ENCODE results near the gene PCSK5.

Gene PCSK5

DNA sequence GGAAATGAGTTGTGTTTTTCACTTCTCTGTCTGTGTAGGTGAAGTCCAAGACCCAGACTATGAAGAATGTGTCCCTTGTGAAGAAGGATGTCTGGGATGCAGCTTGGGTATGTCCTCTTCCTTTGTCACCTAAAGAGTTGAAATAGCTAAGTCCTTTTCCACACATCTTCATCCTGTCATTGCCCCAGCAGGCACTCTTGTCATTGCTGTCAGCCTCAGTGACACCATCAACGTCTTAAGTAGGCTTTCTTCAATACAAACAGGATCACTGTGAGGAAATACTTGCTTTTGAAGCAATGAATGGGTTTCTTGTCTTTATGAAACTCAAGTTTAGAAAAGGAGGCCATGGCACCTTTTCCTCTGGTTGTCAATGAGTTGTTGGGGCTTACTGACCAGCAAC, 350.1 kb downstream of the PCSK5 start:
- H3K4me3 ChIP-seq (ENCODE audit: low read depth in 1 of 2, low read length in 1 of 2): no peak overlapping the region
- TF ChIP-seq, protein P1, sequence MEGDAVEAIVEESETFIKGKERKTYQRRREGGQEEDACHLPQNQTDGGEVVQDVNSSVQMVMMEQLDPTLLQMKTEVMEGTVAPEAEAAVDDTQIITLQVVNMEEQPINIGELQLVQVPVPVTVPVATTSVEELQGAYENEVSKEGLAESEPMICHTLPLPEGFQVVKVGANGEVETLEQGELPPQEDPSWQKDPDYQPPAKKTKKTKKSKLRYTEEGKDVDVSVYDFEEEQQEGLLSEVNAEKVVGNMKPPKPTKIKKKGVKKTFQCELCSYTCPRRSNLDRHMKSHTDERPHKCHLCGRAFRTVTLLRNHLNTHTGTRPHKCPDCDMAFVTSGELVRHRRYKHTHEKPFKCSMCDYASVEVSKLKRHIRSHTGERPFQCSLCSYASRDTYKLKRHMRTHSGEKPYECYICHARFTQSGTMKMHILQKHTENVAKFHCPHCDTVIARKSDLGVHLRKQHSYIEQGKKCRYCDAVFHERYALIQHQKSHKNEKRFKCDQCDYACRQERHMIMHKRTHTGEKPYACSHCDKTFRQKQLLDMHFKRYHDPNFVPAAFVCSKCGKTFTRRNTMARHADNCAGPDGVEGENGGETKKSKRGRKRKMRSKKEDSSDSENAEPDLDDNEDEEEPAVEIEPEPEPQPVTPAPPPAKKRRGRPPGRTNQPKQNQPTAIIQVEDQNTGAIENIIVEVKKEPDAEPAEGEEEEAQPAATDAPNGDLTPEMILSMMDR (IDR thresholded peaks at IDR 0.05): no peak
- H3K27me3 ChIP-seq: no peaks in the 10 kb centered on the region
- no peaks in the 10 kb centered on the region for H3K36me3 ChIP-seq
- H3K27ac ChIP-seq: no peak overlapping the region
- H3K9me3 ChIP-seq: no peaks in the 10 kb centered on the region
- H3K4me1 ChIP-seq (ENCODE audit: control insufficient read depth in 1 of 2, insufficient read depth in 1 of 2, low read depth in 1 of 2, low read length in 1 of 2): peaks cover 0 to under 1% of the 10 kb centered on the region in 2 experiments

DNA sequence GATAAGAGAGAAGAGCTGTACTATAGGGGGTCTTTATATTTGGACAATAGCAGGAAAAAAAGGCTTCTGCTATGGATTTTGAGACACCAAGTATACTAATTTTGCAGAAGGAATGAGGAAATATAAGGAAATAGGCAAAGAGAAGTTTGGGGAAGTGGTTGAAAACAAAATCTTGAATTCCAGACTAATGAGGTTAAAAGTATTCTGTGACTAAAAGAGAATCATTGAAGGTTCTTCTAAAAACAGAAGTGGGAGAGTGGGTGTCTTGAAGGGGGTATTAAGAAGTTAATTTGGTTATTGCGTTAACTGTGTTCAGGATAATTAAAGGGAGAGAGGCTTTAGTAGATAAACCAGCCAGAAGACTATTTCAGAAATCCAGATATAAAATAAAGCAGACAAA, 355.0 kb downstream of the PCSK5 start:
- H3K4me1 ChIP-seq (ENCODE audit: control insufficient read depth in 1 of 2, insufficient read depth in 1 of 2, low read depth in 1 of 2, low read length in 1 of 2): peaks cover 0 to 5% of the 10 kb centered on the region in 2 experiments
- no peak overlapping the region for H3K27ac ChIP-seq
- no peaks in the 10 kb centered on the region for H3K36me3 ChIP-seq
- no peaks in the 10 kb centered on the region for H3K9me3 ChIP-seq
- H3K27me3 ChIP-seq: no peaks in the 10 kb centered on the region
- TF ChIP-seq, protein P1 (IDR thresholded peaks at IDR 0.05): no peak
- no peak overlapping the region for H3K4me3 ChIP-seq (ENCODE audit: low read depth in 1 of 2, low read length in 1 of 2)

DNA sequence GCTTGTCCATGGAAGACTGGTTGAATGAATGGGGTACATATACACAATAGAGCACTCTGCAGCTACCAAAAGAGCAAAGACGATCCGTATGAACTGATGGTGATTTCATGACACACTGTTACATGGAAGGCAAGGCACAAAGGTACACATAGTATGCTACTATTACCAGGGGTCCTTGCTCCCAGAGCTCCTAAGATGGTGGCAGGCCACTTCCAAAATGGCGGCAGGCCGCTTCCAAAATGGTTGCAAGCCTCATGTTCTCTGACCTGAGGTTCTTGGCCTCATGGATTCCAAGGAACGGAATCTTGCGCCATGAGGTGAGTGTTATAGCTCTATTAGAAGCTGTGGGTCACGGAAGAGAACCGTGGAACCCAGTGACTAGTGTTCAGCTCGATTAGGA, 356.2 kb downstream of the PCSK5 start:
- Histone ChIP-seq H3K27me3 (no peaks in the 10 kb centered on the region), H3K4me3 (ENCODE audit: low read depth in 1 of 2, low read length in 1 of 2) (no peak overlapping the region), H3K36me3 (no peaks in the 10 kb centered on the region), H3K4me1 (ENCODE audit: control insufficient read depth in 1 of 2, insufficient read depth in 1 of 2, low read depth in 1 of 2, low read length in 1 of 2) (peaks cover 0 to 5% of the 10 kb centered on the region in 2 experiments), H3K9me3 (no peaks in the 10 kb centered on the region), H3K27ac (no peak overlapping the region)
- TF ChIP-seq, protein P1 (IDR thresholded peaks at IDR 0.05): no peak

DNA sequence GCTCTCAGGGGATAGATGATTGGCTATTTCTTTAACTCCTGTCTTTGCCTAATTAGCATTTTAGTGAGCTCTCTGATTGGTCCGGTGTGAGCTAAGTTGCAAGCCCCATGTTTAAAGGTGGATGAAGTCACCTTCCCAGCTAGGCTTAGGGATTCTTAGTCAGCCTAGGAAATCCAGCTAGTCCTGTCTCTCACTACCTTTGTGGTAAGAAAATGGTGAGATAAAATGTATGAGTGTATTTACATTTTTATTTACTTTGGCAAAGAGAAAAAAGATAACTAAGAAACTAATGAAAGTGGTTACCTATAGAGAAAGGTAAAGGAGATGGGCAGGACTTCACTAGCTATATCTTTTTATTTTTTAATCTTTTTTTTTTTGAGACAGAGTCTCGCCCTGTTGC, 357.0 kb downstream of the PCSK5 start:
- Histone ChIP-seq H3K36me3 (no peaks in the 10 kb centered on the region), H3K4me3 (ENCODE audit: low read depth in 1 of 2, low read length in 1 of 2) (no peak overlapping the region), H3K27me3 (no peaks in the 10 kb centered on the region), H3K4me1 (ENCODE audit: control insufficient read depth in 1 of 2, insufficient read depth in 1 of 2, low read depth in 1 of 2, low read length in 1 of 2) (peaks cover 0 to 5% of the 10 kb centered on the region in 2 experiments), H3K9me3 (no peaks in the 10 kb centered on the region), H3K27ac (no peak overlapping the region)
- TF ChIP-seq, protein P1 (IDR thresholded peaks at IDR 0.05): no peak

DNA sequence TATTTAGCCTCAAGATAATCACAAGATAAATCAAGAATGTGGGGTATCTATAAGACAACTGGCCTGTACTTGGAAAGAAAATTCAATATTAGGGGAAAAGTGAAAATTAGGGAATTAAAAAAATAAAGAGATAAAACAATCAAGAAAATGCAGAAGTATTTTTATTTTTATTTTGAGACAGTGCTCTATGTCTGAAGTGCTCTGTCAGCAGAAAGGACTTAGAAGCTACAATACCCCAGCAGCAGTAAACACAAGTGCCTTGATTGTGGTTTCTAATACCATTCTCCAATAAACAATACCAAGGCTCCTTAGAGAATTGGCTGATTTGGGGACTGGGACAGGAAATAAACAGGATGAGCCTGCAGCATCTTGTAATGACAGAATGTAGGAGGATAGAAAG, 358.8 kb downstream of the PCSK5 start:
- Histone ChIP-seq H3K36me3 (no peaks in the 10 kb centered on the region), H3K27ac (no peak overlapping the region), H3K4me1 (ENCODE audit: control insufficient read depth in 1 of 2, insufficient read depth in 1 of 2, low read depth in 1 of 2, low read length in 1 of 2) (peaks cover 0 to 5% of the 10 kb centered on the region in 2 experiments), H3K27me3 (no peaks in the 10 kb centered on the region), H3K9me3 (no peaks in the 10 kb centered on the region), H3K4me3 (ENCODE audit: low read depth in 1 of 2, low read length in 1 of 2) (no peak overlapping the region)
- TF ChIP-seq, protein P1 (IDR thresholded peaks at IDR 0.05): no peak
